ENCODE results near the gene CCDC71L.

The CCDC71L gene

GRCh38 chr7:106611911-106612310, 49.0 kb downstream of the CCDC71L start:
- TF ChIP-seq CTCF (IDR thresholded peaks at IDR 0.05; ENCODE audit: borderline replicate concordance, insufficient read depth, low read depth, low read length) = no peak
- no peak overlapping the region for H3K4me3 ChIP-seq (ENCODE audit: low read depth, low read length)

DNA sequence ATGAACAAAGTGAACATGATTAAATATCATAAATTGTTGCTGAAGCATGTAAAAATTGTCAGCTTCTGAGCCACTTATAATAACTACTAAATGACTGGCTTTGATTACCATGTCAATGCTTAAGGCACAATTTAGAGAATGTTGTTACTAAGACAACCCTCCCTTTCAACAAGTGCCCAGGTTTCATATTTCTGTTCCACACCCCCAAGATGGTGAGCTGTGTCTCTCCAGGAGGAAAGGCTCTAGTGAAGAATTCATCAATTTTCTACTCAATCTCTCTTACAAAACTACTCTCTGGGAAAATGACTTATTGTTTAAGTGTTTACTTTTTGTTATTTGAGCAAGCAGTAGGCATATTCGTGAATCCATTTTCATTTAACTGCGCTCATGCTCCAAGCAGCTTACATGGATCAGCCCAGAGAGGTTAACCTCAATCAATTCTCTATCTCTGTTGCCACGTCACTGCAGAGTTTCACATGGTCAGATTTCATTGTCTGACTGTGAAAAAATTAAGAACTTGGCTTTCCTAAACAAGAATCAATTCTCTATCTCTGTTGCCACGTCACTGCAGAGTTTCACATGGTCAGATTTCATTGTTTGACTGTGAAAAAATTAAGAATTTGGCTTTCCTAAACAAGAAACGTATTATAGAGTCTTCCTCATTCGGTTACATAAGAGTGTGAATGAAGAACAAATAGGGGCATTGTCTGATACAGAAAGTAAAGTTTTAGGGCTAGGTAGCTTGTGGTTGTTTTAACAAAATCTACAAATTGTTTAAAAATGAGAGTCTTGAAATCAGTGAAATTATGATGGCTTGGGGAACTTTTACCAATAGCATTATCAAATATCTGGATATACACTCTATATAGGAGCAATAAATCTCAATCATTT, 49.7 kb downstream of the CCDC71L start:
- H3K4me3 ChIP-seq (ENCODE audit: low read depth, low read length) = no peak overlapping the region
- no peak for TF ChIP-seq CTCF (IDR thresholded peaks at IDR 0.05; ENCODE audit: borderline replicate concordance, insufficient read depth, low read depth, low read length)

DNA sequence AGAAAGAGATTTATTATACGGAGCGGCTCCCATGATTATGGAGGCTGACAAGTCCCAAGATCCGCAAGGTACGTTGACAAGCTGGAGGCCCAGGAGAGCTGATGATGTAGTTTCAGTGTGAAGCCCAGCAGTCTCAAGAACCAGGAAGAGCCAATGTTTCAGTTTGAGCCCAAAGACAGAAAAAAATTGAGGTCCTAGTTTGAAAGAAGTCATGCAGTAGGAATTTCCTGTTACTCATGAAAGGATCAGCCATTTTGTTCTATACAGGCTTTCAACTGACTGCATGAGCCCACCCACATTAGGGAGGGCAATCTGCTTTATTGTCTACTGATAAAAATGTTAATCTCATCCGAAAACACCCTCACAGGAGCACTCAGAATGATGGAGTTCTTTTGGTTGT, 51.5 kb downstream of the CCDC71L start:
- no peak overlapping the region for H3K4me3 ChIP-seq (ENCODE audit: low read depth, low read length)
- no peak for TF ChIP-seq CTCF (IDR thresholded peaks at IDR 0.05; ENCODE audit: borderline replicate concordance, insufficient read depth, low read depth, low read length)

DNA sequence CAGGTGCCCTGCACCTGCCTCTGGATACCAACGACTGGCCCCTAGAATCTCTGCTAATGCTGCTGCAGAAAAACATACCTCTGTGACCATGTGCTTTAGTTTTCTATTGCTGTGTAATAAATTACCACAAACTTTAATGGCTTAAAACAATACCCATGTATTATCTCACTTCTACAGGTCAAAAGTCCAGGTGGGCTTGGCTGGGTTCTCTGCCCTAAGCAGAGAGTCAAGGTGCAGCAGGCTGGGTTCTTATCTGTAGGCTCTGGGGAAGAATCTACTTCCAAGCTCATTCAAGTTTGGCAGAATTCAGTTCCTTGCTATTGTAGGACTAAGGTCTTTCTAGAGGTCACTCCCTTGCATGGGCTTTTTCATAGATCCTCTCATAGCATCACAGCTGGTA, 52.3 kb downstream of the CCDC71L start:
- H3K4me3 ChIP-seq (ENCODE audit: low read depth, low read length) = no peak overlapping the region
- no peak for TF ChIP-seq CTCF (IDR thresholded peaks at IDR 0.05; ENCODE audit: borderline replicate concordance, insufficient read depth, low read depth, low read length)

Data from GM12875 (cell line).